K562 (cell line): Measurements from ENCODE around the gene VANGL1. TPM values are rescaled to one million over a fixed set of nuclear protein-coding genes. Genes with fewer than 3 reads are reported as not detected.

Source experiments
- FOS ChIP-seq: IDR thresholded peaks from 3 replicates; pipeline ENCODE4 v1.6.1; 2011; ENCODE audit not compliant: insufficient read length; ENCODE audit errors: extremely low read depth
- UBTF ChIP-seq, 2 experiments: IDR thresholded peaks; 2 replicates each; pipeline ENCODE4 v1.6.1; 2012; ENCODE audit warnings: improper control_type of control experiment in 2 of 2, low read depth in 2 of 2, low read length in 2 of 2, borderline replicate concordance in 1 of 2
- polyA plus RNA-seq, 8 experiments: library from polyadenylated mRNA; depleted of rRNA in 4 of 8; stranded (reverse) in 5 of 8; unstranded in 3 of 8; fragments of >200 nt; fragmentation: Nextera tagmentation in 2 of 8; fragmentation: Illumina TruSeq in 1 of 8; extraction: Ambion mirVana in 2 of 8; extraction: Trizol in 1 of 8; gene quantifications; 2 replicates each; pipeline versions ENCODE4 v1.2.1 to v1.2.3, GENCODE V29; 2011 to 2014; ENCODE audit warnings: inconsistent platforms in 1 of 8, missing spikeins in 1 of 8
- total RNA-seq, 7 experiments: library from RNA; depleted of rRNA in 6 of 7; stranded (reverse); fragments of >200 nt in 6 of 7; fragmentation: Illumina TruSeq in 2 of 7; extraction: Trizol in 2 of 7; gene quantifications; 2 replicates each; pipeline versions ENCODE4 v1.2.1 to v1.2.3, GENCODE V29; 2011 to 2021; ENCODE audit warnings: low replicate concordance in 1 of 7
- TF ChIP-seq, protein P1 (sequence below): fragments of 250-450 bp; sonication (Bioruptor Pico); IDR thresholded peaks from 2 replicates; pipeline ENCODE4 v1.4.0; 2020

Gene VANGL1
- total and polyA plus RNA-seq, 9 of the 15 experiments (the other 6 are each of a cell fraction or from before 2014, with no cell fraction given) = 0.90 to 12.8 (median 9.6) TPM

DNA sequence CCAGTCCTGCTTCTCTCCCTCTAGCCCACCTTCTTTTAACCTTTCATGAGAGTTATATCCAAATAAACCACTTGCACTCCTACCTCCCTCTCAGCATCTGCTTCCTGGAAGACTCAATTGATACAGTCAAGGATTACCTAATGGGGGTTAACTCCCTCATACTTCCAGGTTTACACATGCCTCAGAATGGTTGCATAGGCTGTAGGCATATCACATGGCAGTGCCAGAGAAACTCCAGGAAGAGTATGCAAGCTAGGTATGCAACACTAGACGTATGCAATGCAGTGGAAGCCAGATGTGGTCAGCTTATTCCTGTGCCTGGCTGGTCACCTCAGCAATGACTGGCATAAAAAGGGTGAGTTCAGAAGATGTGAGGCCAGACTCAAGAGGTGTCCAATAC lies 32.7 kb upstream of the VANGL1 start (continued):
- TF ChIP-seq FOS (no peak), UBTF (IDR thresholded peaks at IDR 0.05; ENCODE audit: borderline replicate concordance in 1 of 2, low read depth in 2 of 2, low read length in 2 of 2) (no peak)
- TF ChIP-seq, protein P1, sequence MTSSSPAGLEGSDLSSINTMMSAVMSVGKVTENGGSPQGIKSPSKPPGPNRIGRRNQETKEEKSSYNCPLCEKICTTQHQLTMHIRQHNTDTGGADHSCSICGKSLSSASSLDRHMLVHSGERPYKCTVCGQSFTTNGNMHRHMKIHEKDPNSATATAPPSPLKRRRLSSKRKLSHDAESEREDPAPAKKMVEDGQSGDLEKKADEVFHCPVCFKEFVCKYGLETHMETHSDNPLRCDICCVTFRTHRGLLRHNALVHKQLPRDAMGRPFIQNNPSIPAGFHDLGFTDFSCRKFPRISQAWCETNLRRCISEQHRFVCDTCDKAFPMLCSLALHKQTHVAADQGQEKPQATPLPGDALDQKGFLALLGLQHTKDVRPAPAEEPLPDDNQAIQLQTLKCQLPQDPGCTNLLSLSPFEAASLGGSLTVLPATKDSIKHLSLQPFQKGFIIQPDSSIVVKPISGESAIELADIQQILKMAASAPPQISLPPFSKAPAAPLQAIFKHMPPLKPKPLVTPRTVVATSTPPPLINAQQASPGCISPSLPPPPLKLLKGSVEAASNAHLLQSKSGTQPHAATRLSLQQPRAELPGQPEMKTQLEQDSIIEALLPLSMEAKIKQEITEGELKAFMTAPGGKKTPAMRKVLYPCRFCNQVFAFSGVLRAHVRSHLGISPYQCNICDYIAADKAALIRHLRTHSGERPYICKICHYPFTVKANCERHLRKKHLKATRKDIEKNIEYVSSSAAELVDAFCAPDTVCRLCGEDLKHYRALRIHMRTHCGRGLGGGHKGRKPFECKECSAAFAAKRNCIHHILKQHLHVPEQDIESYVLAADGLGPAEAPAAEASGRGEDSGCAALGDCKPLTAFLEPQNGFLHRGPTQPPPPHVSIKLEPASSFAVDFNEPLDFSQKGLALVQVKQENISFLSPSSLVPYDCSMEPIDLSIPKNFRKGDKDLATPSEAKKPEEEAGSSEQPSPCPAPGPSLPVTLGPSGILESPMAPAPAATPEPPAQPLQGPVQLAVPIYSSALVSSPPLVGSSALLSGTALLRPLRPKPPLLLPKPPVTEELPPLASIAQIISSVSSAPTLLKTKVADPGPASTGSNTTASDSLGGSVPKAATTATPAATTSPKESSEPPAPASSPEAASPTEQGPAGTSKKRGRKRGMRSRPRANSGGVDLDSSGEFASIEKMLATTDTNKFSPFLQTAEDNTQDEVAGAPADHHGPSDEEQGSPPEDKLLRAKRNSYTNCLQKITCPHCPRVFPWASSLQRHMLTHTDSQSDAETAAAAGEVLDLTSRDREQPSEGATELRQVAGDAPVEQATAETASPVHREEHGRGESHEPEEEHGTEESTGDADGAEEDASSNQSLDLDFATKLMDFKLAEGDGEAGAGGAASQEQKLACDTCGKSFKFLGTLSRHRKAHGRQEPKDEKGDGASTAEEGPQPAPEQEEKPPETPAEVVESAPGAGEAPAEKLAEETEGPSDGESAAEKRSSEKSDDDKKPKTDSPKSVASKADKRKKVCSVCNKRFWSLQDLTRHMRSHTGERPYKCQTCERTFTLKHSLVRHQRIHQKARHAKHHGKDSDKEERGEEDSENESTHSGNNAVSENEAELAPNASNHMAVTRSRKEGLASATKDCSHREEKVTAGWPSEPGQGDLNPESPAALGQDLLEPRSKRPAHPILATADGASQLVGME (CRISPR knock-in tag) = no peak
